RWPE2 (cell line): ENCODE results near the gene NEU2.
A peak's percentile ranks its signal among the peaks of the same experiment; 100 is the strongest.

Experiments
- ATAC-seq: fragments of 200-7000 bp; cut with Tn5 transposase; 3 replicates; pipeline ENCODE4 v1.9.1; 2021; ENCODE audit warnings: low read depth
- DNase-seq: peaks from one replicate; pipeline ENCODE4 v3.0.0-alpha.2; 2020; ENCODE audit warnings: low spot score
- H3K27ac ChIP-seq: fragments of 450-650 bp; 2 replicates; pipeline ENCODE4 v1.5.1; 2017; ENCODE audit warnings: mild to moderate bottlenecking; ENCODE audit not compliant: poor library complexity, severe bottlenecking
- H3K27me3 ChIP-seq: fragments of 250-450 bp; sonication (Bioruptor Pico); 2 replicates; pipeline ENCODE4 v1.5.1; 2021; ENCODE audit warnings: mild to moderate bottlenecking, moderate library complexity; ENCODE audit not compliant: insufficient read depth, poor library complexity, severe bottlenecking
- H3K36me3 ChIP-seq: fragments of 250-450 bp; sonication (Bioruptor Pico); 2 replicates; pipeline ENCODE4 v1.5.1; 2020; ENCODE audit warnings: low read depth, mild to moderate bottlenecking, moderate library complexity
- H3K4me1 ChIP-seq: fragments of 250-450 bp; sonication (Bioruptor Pico); 2 replicates; pipeline ENCODE4 v1.5.1; 2021; ENCODE audit warnings: mild to moderate bottlenecking, moderate library complexity; ENCODE audit not compliant: insufficient read depth, poor library complexity, severe bottlenecking
- H3K4me3 ChIP-seq: fragments of 250-450 bp; sonication (Bioruptor Pico); 2 replicates; pipeline ENCODE4 v1.5.1; 2021; ENCODE audit warnings: mild to moderate bottlenecking, moderate library complexity; ENCODE audit not compliant: severe bottlenecking
- H3K9me3 ChIP-seq: fragments of 250-450 bp; sonication (Bioruptor Pico); 2 replicates; pipeline ENCODE4 v1.5.1; 2021; ENCODE audit warnings: mild to moderate bottlenecking, moderate library complexity; ENCODE audit not compliant: severe bottlenecking
- CTCF ChIP-seq: fragments of 450-650 bp; IDR thresholded peaks from one replicate; pipeline ENCODE4 v1.5.1; 2017; ENCODE audit warnings: mild to moderate bottlenecking, moderate library complexity; ENCODE audit not compliant: poor library complexity, severe bottlenecking

Gene NEU2

DNA sequence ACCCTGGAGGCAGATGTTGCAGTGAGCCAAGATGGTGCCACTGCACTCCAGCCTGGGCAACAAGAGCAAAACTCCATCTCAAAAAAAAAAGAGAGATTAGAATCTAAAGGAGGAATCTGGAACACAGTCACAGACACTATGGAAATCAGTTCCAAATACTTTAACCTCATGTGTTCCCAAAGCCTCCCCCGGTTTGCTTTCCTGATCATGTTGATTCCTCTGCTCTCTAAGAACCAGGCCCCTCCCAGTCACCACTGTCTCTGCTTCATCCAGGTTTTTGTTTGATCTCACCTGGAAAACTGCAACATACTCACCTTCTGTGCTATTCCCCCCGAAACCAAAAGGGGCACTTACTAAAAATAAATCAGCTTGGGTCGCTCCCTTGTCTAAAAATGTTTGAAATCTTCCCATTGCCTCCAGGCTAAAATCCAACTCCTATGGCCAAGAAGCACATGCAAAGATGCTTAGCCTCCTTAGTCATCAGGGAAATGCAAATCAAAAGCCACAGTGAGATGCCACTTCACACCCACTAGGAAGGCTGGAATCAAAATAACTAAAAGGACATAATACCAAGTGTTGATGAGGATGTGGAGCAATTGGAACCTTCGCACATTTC, 6.2 kb upstream of the NEU2 start:
- Histone ChIP-seq H3K4me1 (peaks cover 30% of the 10 kb centered on the region), H3K9me3 (no peaks in the 10 kb centered on the region), H3K36me3 (no peaks in the 10 kb centered on the region), H3K27me3 (no peaks in the 10 kb centered on the region), H3K27ac (peak overlapping the region; percentile 39), H3K4me3 (no peak overlapping the region)
- TF ChIP-seq CTCF, result no peak
- DNase-seq, result no peak
- ATAC-seq, result peak; percentile 52

GRCh38 chr2:233029321-233029720, 3.2 kb upstream of the NEU2 start:
- Histone ChIP-seq H3K9me3 (no peaks in the 10 kb centered on the region), H3K36me3 (no peaks in the 10 kb centered on the region), H3K4me1 (peaks cover 35% of the 10 kb centered on the region), H3K4me3 (no peak overlapping the region), H3K27ac (peak overlapping the region; percentile 85), H3K27me3 (no peaks in the 10 kb centered on the region)
- TF ChIP-seq CTCF, result no peak
- DNase-seq, result no peak
- ATAC-seq, result peak; percentile 84

DNA sequence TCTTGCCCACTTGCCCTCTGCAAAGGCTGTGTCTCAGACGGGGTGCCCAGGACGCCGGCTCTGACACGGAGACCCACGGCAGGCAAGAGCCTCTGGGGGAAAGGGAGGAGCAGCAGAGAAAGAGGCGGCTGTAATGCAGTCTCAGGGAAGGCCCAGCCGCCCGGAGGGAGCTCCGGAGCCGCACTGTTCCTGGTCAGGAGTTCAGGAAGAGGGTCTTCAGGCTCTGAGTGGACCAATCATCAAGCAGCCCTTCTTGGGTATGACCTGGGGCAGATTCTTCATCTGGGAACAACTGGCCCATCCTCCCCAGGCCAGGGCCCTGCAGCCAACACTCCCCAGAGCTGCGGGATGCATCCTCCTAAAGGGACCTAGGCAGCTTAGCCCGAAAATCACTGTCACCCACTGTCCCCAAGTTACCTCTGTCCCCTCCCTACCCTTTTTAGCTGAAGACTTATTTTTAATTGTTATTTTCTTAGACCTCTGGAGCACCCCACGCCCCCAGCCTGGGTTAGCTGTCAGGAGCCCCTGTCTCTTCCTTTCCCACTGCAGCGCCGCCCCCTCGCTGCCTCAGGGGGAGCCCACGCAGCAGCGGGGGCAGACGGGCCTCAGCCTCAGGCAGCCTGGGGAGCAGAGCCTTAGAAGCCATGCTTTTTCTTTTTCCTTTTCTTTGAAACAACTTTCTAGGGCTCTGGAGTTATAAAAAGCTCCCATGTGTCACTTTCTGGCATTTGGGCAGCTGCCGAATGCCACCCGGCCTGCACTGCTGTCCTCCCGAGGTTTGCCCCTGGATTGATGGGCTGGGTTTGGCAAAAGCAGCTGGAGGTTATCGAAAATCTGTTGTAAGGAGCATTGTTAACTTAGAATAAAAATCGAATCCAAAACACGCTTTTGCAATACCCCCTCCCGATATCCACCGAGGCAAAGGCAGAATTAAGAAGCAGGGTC, 644 bp upstream of the NEU2 start:
- TF ChIP-seq CTCF, result no peak
- no peaks in the 10 kb centered on the region for H3K9me3 ChIP-seq
- ATAC-seq (no peak), DNase-seq (no peak)
- H3K36me3 ChIP-seq, result no peaks in the 10 kb centered on the region
- H3K27ac ChIP-seq, result no peak overlapping the region
- no peak overlapping the region for H3K4me3 ChIP-seq
- H3K27me3 ChIP-seq, result no peaks in the 10 kb centered on the region
- peaks cover 27% of the 10 kb centered on the region for H3K4me1 ChIP-seq

DNA sequence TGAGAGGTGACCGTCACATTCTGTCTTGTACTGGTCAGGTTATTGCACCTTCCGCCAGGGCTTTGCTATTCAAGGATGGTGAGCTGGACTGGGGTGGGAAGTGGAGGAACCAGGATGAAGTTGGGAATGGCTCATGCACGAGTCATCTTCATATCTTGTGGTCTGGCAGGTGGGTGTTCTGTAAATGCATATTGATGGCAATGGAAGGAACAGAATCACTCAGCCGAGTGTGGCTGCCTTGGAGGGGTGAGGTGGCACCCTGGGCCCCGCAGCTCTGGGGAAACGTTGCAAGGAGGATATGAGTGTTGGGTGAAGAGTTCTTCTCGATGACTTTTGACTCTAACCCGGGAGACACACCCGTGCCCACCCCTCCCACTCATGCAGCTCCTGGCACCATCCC, 1.2 kb downstream of the NEU2 start:
- Histone ChIP-seq H3K4me3 (no peak overlapping the region), H3K36me3 (no peaks in the 10 kb centered on the region), H3K4me1 (peaks cover 30% of the 10 kb centered on the region), H3K27ac (no peak overlapping the region), H3K9me3 (peaks cover 2% of the 10 kb centered on the region), H3K27me3 (no peaks in the 10 kb centered on the region)
- DNase-seq (no peak), ATAC-seq (peak; percentile 50)
- TF ChIP-seq CTCF, result no peak
